CD4-positive, alpha-beta T cell (primary cell): ENCODE results near the gene BTAF1. TPM values are rescaled to one million over a fixed set of nuclear protein-coding genes. Genes with fewer than 3 reads are reported as not detected.

Source experiments
- ATAC-seq: fragments of 200-7000 bp; cut with Tn5 transposase; one replicate; pipeline ENCODE4 v1.10.0; 2022; ENCODE audit warnings: mild to moderate bottlenecking; ENCODE audit not compliant: poor library complexity
- CTCF ChIA-PET: fragments of 350-600 bp; sonication (Branson Sonifier 250); formaldehyde crosslinking; loops from one replicate; lab custom pipeline; 2021; ENCODE audit warnings: antibody characterized with exemption, inconsistent platforms; lab: Charles Lee
- POLR2A ChIA-PET: fragments of 350-600 bp; sonication (Branson Sonifier 250); formaldehyde crosslinking; loops from one replicate; lab custom pipeline; 2021; ENCODE audit warnings: antibody characterized with exemption, inconsistent platforms; lab: Charles Lee
- DNase-seq, 14 experiments: peaks; one replicate each; pipeline ENCODE4 v3.0.0-alpha.2; 2013 to 2020; ENCODE audit warnings: mixed read lengths in 2 of 14
- H3K27ac ChIP-seq, 2 donors: one replicate each; pipeline versions ENCODE4 v1.5.1 to v1.7.0; 2013; ENCODE audit warnings: low read length in 2 of 2, low read depth in 1 of 2, mild to moderate bottlenecking in 1 of 2
- H3K27me3 ChIP-seq, 2 experiments: 1 replicate in 1 of 2; 2 replicates in 1 of 2; pipeline versions ENCODE4 v1.6.1 to v1.7.0; 2013; ENCODE audit warnings: low read length in 2 of 2, control low read depth in 1 of 2, mild to moderate bottlenecking in 1 of 2, moderate library complexity in 1 of 2; ENCODE audit not compliant: insufficient read depth in 2 of 2, control insufficient read depth in 1 of 2
- H3K36me3 ChIP-seq: one replicate; pipeline ENCODE4 v1.6.1; 2013; ENCODE audit warnings: low read length, control low read depth; ENCODE audit not compliant: insufficient read depth
- H3K4me1 ChIP-seq: one replicate; pipeline ENCODE4 v1.6.1; 2013; ENCODE audit warnings: low read length, control low read depth; ENCODE audit not compliant: insufficient read depth
- H3K4me3 ChIP-seq: one replicate; pipeline ENCODE4 v1.5.1; 2013; ENCODE audit warnings: mild to moderate bottlenecking, low read length, moderate library complexity
- H3K9me3 ChIP-seq, 2 experiments: 1 replicate in 1 of 2; 2 replicates in 1 of 2; pipeline versions ENCODE4 v1.6.1 to v1.7.0; 2013; ENCODE audit warnings: low read length in 2 of 2, mild to moderate bottlenecking in 2 of 2, control low read depth in 1 of 2, moderate library complexity in 1 of 2; ENCODE audit not compliant: control insufficient read depth in 1 of 2, insufficient read depth in 1 of 2
- H3K27ac Mint-ChIP-seq: one replicate; pipeline ENCODE4 v1.8.0; 2020; ENCODE audit warnings: mixed read lengths
- H3K27me3 Mint-ChIP-seq: one replicate; pipeline ENCODE4 v1.8.0; 2021; ENCODE audit warnings: mixed read lengths
- H3K36me3 Mint-ChIP-seq: one replicate; pipeline ENCODE4 v1.8.0; 2021; ENCODE audit warnings: low read depth, mixed read lengths
- H3K4me1 Mint-ChIP-seq: one replicate; pipeline ENCODE4 v1.8.0; 2021; ENCODE audit warnings: low read depth, mixed read lengths
- H3K4me3 Mint-ChIP-seq: one replicate; pipeline ENCODE4 v1.8.0; 2020; ENCODE audit warnings: mild to moderate bottlenecking, mixed read lengths
- H3K9me3 Mint-ChIP-seq: one replicate; pipeline ENCODE4 v1.8.0; 2020; ENCODE audit warnings: mixed read lengths
- intact Hi-C, 2 experiments: fragments of 100-400 bp; cut with DNase I in 1 of 2; cut with micrococcal nuclease in 1 of 2; formaldehyde crosslinking; loops; one replicate each; pipeline versions ENCODE4 v1.15.1 to v1.9.0; 2023 to 2025; cut with DNase I, micrococcal nuclease
- total RNA-seq, 174 experiments: library from RNA in 2 of 174; stranded (reverse) in 2 of 174; gene quantifications; one replicate each; pipeline ENCODE4 v1.2.3 and lab custom pipeline; 2021 to 2026
- TF ChIP-seq, protein P1 (sequence below): fragments of 200-600 bp; IDR thresholded peaks from one replicate; pipeline ENCODE4 v1.8.0; 2022; ENCODE audit warnings: antibody characterized with exemption, mild to moderate bottlenecking

BTAF1 gene
- total RNA-seq, 2 experiments from 2014 or later: 80.8 to 85.8 TPM

DNA sequence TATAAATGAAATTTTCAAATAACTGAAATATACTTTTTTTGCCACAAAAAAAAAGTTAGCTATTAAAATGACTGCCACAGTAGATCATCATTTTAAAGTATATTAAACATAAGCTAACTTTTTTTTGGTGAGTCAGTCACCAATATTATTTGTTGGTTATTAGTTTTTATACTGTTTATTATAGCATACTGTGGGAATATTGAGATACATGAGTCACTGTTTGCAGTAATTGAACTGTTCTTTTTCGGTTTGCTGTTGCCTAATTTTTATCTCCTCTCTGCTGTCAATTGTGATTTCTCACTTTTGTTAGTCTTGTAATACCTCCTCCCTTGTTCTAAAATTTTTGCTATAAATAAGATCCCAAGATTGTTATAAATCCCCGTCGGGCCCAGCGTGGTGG is 45.7 kb downstream of the BTAF1 start:
- no peaks in the 10 kb centered on the region for H3K27me3 ChIP-seq
- ChIA-PET POLR2A (interaction anchor here (0.7 kb wide), 1 partner anchor 75 kb away, joined by 3 read pairs; no protein-coding TSS in a partner anchor), CTCF (no interaction called here)
- no peaks in the 10 kb centered on the region for H3K9me3 ChIP-seq
- intact Hi-C loops: loop anchor here in 1 of 2 experiments (10.0 kb wide), 1 partner anchor 134 kb away; no protein-coding TSS in a partner anchor
- no peak for ATAC-seq
- Mint-ChIP-seq H3K9me3 (no peaks in the 10 kb centered on the region), H3K4me1 (no peaks in the 10 kb centered on the region), H3K27ac (no peak overlapping the region), H3K4me3 (no peak overlapping the region), H3K36me3 (peaks cover 89% of the 10 kb centered on the region), H3K27me3 (no peaks in the 10 kb centered on the region)
- H3K4me3 ChIP-seq: no peak overlapping the region
- H3K36me3 ChIP-seq: peaks cover 65% of the 10 kb centered on the region
- DNase-seq: no peak
- TF ChIP-seq, protein P1, sequence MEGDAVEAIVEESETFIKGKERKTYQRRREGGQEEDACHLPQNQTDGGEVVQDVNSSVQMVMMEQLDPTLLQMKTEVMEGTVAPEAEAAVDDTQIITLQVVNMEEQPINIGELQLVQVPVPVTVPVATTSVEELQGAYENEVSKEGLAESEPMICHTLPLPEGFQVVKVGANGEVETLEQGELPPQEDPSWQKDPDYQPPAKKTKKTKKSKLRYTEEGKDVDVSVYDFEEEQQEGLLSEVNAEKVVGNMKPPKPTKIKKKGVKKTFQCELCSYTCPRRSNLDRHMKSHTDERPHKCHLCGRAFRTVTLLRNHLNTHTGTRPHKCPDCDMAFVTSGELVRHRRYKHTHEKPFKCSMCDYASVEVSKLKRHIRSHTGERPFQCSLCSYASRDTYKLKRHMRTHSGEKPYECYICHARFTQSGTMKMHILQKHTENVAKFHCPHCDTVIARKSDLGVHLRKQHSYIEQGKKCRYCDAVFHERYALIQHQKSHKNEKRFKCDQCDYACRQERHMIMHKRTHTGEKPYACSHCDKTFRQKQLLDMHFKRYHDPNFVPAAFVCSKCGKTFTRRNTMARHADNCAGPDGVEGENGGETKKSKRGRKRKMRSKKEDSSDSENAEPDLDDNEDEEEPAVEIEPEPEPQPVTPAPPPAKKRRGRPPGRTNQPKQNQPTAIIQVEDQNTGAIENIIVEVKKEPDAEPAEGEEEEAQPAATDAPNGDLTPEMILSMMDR: no peak
- no peak overlapping the region for H3K27ac ChIP-seq
- H3K4me1 ChIP-seq: no peaks in the 10 kb centered on the region

GRCh38 chr10:91974960-91975359 is 51.4 kb downstream of the BTAF1 start:
- Histone ChIP-seq H3K4me1 (no peaks in the 10 kb centered on the region), H3K27ac (no peak overlapping the region), H3K36me3 (peaks cover 39% of the 10 kb centered on the region), H3K4me3 (no peak overlapping the region), H3K27me3 (no peaks in the 10 kb centered on the region), H3K9me3 (no peaks in the 10 kb centered on the region)
- H3K27me3 Mint-ChIP-seq: no peaks in the 10 kb centered on the region
- TF ChIP-seq, protein P1: no peak
- peaks cover 87% of the 10 kb centered on the region for H3K36me3 Mint-ChIP-seq
- ChIA-PET POLR2A (no interaction called here), CTCF (no interaction called here)
- no peaks in the 10 kb centered on the region for H3K4me1 Mint-ChIP-seq
- H3K9me3 Mint-ChIP-seq: no peaks in the 10 kb centered on the region
- intact Hi-C loops: no loop called here
- no peak overlapping the region for H3K4me3 Mint-ChIP-seq
- ATAC-seq (no peak), DNase-seq (no peak)
- no peak overlapping the region for H3K27ac Mint-ChIP-seq

DNA sequence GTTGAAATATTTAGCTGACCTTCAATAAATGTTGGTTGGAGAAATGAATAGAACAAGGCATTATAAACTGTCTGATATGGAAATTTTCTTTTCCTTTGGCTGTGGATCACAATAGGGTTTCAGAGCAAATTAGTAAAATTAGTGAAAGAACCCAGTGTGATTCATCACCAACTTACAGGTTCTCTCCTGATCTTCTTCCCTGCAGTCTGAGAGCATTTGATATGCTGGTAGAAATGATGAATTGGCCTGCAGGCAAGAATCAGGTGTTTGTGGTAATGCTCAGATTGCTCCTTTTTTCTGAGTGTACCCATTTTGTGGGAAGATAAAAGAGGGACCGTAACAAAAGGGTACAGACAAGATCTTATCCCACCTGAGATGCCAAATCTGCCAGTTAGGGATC is 51.9 kb downstream of the BTAF1 start:
- ChIA-PET CTCF (no interaction called here), POLR2A (no interaction called here)
- Histone ChIP-seq H3K4me3 (no peak overlapping the region), H3K4me1 (no peaks in the 10 kb centered on the region), H3K36me3 (peaks cover 40% of the 10 kb centered on the region), H3K27me3 (no peaks in the 10 kb centered on the region), H3K27ac (no peak overlapping the region), H3K9me3 (no peaks in the 10 kb centered on the region)
- no peaks in the 10 kb centered on the region for H3K4me1 Mint-ChIP-seq
- no peak for ATAC-seq
- no peaks in the 10 kb centered on the region for H3K27me3 Mint-ChIP-seq
- intact Hi-C loops: no loop called here
- no peak for DNase-seq
- peaks cover 87% of the 10 kb centered on the region for H3K36me3 Mint-ChIP-seq
- no peak overlapping the region for H3K27ac Mint-ChIP-seq
- H3K9me3 Mint-ChIP-seq: no peaks in the 10 kb centered on the region
- TF ChIP-seq, protein P1: no peak
- no peak overlapping the region for H3K4me3 Mint-ChIP-seq
